ENCODE measurements around the gene FOXP1. TPM values are rescaled to one million over a fixed set of nuclear protein-coding genes. Genes with fewer than 3 reads are reported as not detected.

Gene FOXP1
- total and polyA plus RNA-seq, 2 donors from 2014 or later = 6.7 to 87.2 TPM

GRCh38 chr3:71628522-71628921 lies 45.0 kb upstream of the FOXP1 start:
- Histone ChIP-seq H3K27me3 (ENCODE audit: control insufficient read depth, insufficient read depth, low read length) (no peaks in the 10 kb centered on the region), H3K36me3 (ENCODE audit: control insufficient read depth in 2 of 3, insufficient read depth in 3 of 3, low read length in 3 of 3) (no peaks in the 10 kb centered on the region), H3K4me3 (ENCODE audit: low read length in 3 of 3) (no peak overlapping the region), H3K9me3 (ENCODE audit: control insufficient read depth in 2 of 3, insufficient read depth in 1 of 3, low read length in 3 of 3) (no peaks in the 10 kb centered on the region), H3K4me1 (ENCODE audit: control insufficient read depth in 2 of 3, insufficient read depth in 2 of 3, low read depth in 1 of 3, low read length in 3 of 3) (no peaks in the 10 kb centered on the region), H3K27ac (ENCODE audit: low read depth in 2 of 2, low read length in 2 of 2) (no peak overlapping the region), H3K9ac (ENCODE audit: low read length in 3 of 3) (no peak overlapping the region)
- FAIRE-seq (no peak), DNase-seq (no peak)
- intact Hi-C loops (cut with DNase I) = no loop called here
- TF ChIP-seq CTCF (IDR thresholded peaks at IDR 0.05; ENCODE audit: borderline replicate concordance, extremely low read depth, insufficient read depth) = no peak

- H3K9ac ChIP-seq (ENCODE audit: low read length in 3 of 3) = no peak overlapping the region
- no peak overlapping the region for H3K4me3 ChIP-seq (ENCODE audit: low read length in 3 of 3)
- FAIRE-seq = no peak
- DNase-seq = no peak
- no peak for TF ChIP-seq CTCF (IDR thresholded peaks at IDR 0.05; ENCODE audit: borderline replicate concordance, extremely low read depth, insufficient read depth)
- H3K36me3 ChIP-seq (ENCODE audit: control insufficient read depth in 2 of 3, insufficient read depth in 3 of 3, low read length in 3 of 3) = no peaks in the 10 kb centered on the region
- intact Hi-C loops (cut with DNase I) = no loop called here
- H3K9me3 ChIP-seq (ENCODE audit: control insufficient read depth in 2 of 3, insufficient read depth in 1 of 3, low read length in 3 of 3) = no peaks in the 10 kb centered on the region
- no peak overlapping the region for H3K27ac ChIP-seq (ENCODE audit: low read depth in 2 of 2, low read length in 2 of 2)
- no peaks in the 10 kb centered on the region for H3K27me3 ChIP-seq (ENCODE audit: control insufficient read depth, insufficient read depth, low read length)
- no peaks in the 10 kb centered on the region for H3K4me1 ChIP-seq (ENCODE audit: control insufficient read depth in 2 of 3, insufficient read depth in 2 of 3, low read depth in 1 of 3, low read length in 3 of 3)
Observed at GRCh38 chr3:71625676-71626075, 42.1 kb upstream of the FOXP1 start.

- intact Hi-C loops (cut with DNase I) = no loop called here
- no peak for TF ChIP-seq CTCF (IDR thresholded peaks at IDR 0.05; ENCODE audit: borderline replicate concordance, extremely low read depth, insufficient read depth)
- FAIRE-seq = no peak
- Histone ChIP-seq H3K36me3 (ENCODE audit: control insufficient read depth in 2 of 3, insufficient read depth in 3 of 3, low read length in 3 of 3) (no peaks in the 10 kb centered on the region), H3K27me3 (ENCODE audit: control insufficient read depth, insufficient read depth, low read length) (no peaks in the 10 kb centered on the region), H3K4me1 (ENCODE audit: control insufficient read depth in 2 of 3, insufficient read depth in 2 of 3, low read depth in 1 of 3, low read length in 3 of 3) (no peaks in the 10 kb centered on the region), H3K4me3 (ENCODE audit: low read length in 3 of 3) (no peak overlapping the region), H3K9ac (ENCODE audit: low read length in 3 of 3) (no peak overlapping the region), H3K9me3 (ENCODE audit: control insufficient read depth in 2 of 3, insufficient read depth in 1 of 3, low read length in 3 of 3) (no peaks in the 10 kb centered on the region), H3K27ac (ENCODE audit: low read depth in 2 of 2, low read length in 2 of 2) (no peak overlapping the region)
- no peak for DNase-seq
Observed at GRCh38 chr3:71621825-71622537, 38.5 kb upstream of the FOXP1 start.

- Histone ChIP-seq H3K4me1 (ENCODE audit: control insufficient read depth in 2 of 3, insufficient read depth in 2 of 3, low read depth in 1 of 3, low read length in 3 of 3) (no peaks in the 10 kb centered on the region), H3K4me3 (ENCODE audit: low read length in 3 of 3) (no peak overlapping the region), H3K27ac (ENCODE audit: low read depth in 2 of 2, low read length in 2 of 2) (no peak overlapping the region), H3K27me3 (ENCODE audit: control insufficient read depth, insufficient read depth, low read length) (no peaks in the 10 kb centered on the region), H3K36me3 (ENCODE audit: control insufficient read depth in 2 of 3, insufficient read depth in 3 of 3, low read length in 3 of 3) (no peaks in the 10 kb centered on the region), H3K9ac (ENCODE audit: low read length in 3 of 3) (no peak overlapping the region), H3K9me3 (ENCODE audit: control insufficient read depth in 2 of 3, insufficient read depth in 1 of 3, low read length in 3 of 3) (no peaks in the 10 kb centered on the region)
- DNase-seq = no peak
- intact Hi-C loops (cut with DNase I) = no loop called here
- no peak for FAIRE-seq
- TF ChIP-seq CTCF (IDR thresholded peaks at IDR 0.05; ENCODE audit: borderline replicate concordance, extremely low read depth, insufficient read depth) = no peak
Observed at GRCh38 chr3:71618538-71618937, 35.0 kb upstream of the FOXP1 start.
